NOMO-1 treated with DMSO at 0.1 percent for 48 hours (cell line): ENCODE results near the gene HRAS.

ENCODE experiments used
- DNase-seq: peaks from one replicate; lab custom pipeline; 2025; ENCODE audit not compliant: unreplicated experiment; lab: John Stamatoyannopoulos, UW

HRAS gene

GRCh38 chr11:514606-515005 is 20.8 kb downstream of the HRAS start:
- no peak for DNase-seq

GRCh38 chr11:512761-513595 is 22.4 kb downstream of the HRAS start:
- DNase-seq = peak; percentile 54

- no peak for DNase-seq
Observed at GRCh38 chr11:508956-509355, 26.4 kb downstream of the HRAS start.

GRCh38 chr11:507727-508515 is 27.5 kb downstream of the HRAS start:
- no peak for DNase-seq

GRCh38 chr11:506995-507726 is 28.2 kb downstream of the HRAS start, which contains the start of gene RNH1:
Gene RNH1 (minus strand): TSS chr11:507242. CDS start chr11:502162, 5,080 bp downstream.
- DNase-seq = peak; percentile 84

- DNase-seq = peak; percentile 92
Observed at GRCh38 chr11:506238-506994, 29.0 kb downstream of the HRAS start.

GRCh38 chr11:504994-505344 is 30.4 kb downstream of the HRAS start:
- no peak for DNase-seq

GRCh38 chr11:504053-504993 is 31.1 kb downstream of the HRAS start:
- peak; percentile 61 for DNase-seq

- peak; percentile 94 for DNase-seq
Observed at GRCh38 chr11:503179-503981, 32.0 kb downstream of the HRAS start.

GRCh38 chr11:502288-503178 is 32.8 kb downstream of the HRAS start:
- no peak for DNase-seq

- DNase-seq = no peak
Observed at GRCh38 chr11:501683-502287, 33.6 kb downstream of the HRAS start.

GRCh38 chr11:501001-501682 is 34.2 kb downstream of the HRAS start:
- no peak for DNase-seq

GRCh38 chr11:499201-500076 is 35.9 kb downstream of the HRAS start:
- DNase-seq = no peak

- no peak for DNase-seq
Observed at GRCh38 chr11:498297-499181, 36.8 kb downstream of the HRAS start.
